Keratinocyte (primary cell): ENCODE measurements around the gene RUFY2. TPM values are rescaled to one million over a fixed set of nuclear protein-coding genes. Genes with fewer than 3 reads are reported as not detected.

Experiments
- DNase-seq: peaks from one replicate; pipeline ENCODE4 v3.0.0-alpha.2; 2011; ENCODE audit warnings: low read depth, missing footprints, low spot score
- FAIRE-seq: peaks from 2 replicates; lab custom pipeline; 2011; peaks lifted over from hg19 to GRCh38; lab: Jason Lieb, UNC
- H2AFZ ChIP-seq: 2 replicates; pipeline ENCODE4 v1.6.0; 2012; ENCODE audit warnings: low read length, control low read depth, inconsistent platforms; ENCODE audit not compliant: control insufficient read depth
- H3K27ac ChIP-seq: 2 replicates; pipeline ENCODE4 v1.5.1; 2011; ENCODE audit warnings: low read length; ENCODE audit not compliant: control insufficient read depth, insufficient read depth
- H3K27me3 ChIP-seq: 3 replicates; pipeline ENCODE4 v1.6.0; 2011; ENCODE audit warnings: low read length; ENCODE audit not compliant: control insufficient read depth, insufficient read depth; ENCODE audit errors: extremely low read depth
- H3K36me3 ChIP-seq, 2 experiments: 2 replicates in 1 of 2; 3 replicates in 1 of 2; pipeline ENCODE4 v1.5.1; 2011; ENCODE audit warnings: low read length in 2 of 2, mild to moderate bottlenecking in 1 of 2; ENCODE audit not compliant: control insufficient read depth in 2 of 2, insufficient read depth in 2 of 2; ENCODE audit errors: extremely low read depth in 1 of 2
- H3K4me1 ChIP-seq: 3 replicates; pipeline ENCODE4 v1.5.1; 2011; ENCODE audit warnings: low read length; ENCODE audit not compliant: control insufficient read depth, insufficient read depth; ENCODE audit errors: extremely low read depth
- H3K4me2 ChIP-seq: 3 replicates; pipeline ENCODE4 v1.6.0; 2011; ENCODE audit warnings: low read depth, low read length; ENCODE audit not compliant: control insufficient read depth, insufficient read depth; ENCODE audit errors: extremely low read depth
- H3K4me3 ChIP-seq, 3 experiments: fragments of 200-600 bp in 1 of 3; sonication (generic) in 1 of 3; 2 replicates in 2 of 3; 3 replicates in 1 of 3; pipeline ENCODE4 v1.5.1; 2011 to 2016; ENCODE audit warnings: low read length in 3 of 3, mild to moderate bottlenecking in 3 of 3, control low read depth in 2 of 3, inconsistent platforms in 1 of 3, low read depth in 1 of 3, mixed read lengths in 1 of 3, mixed run types in 1 of 3, moderate library complexity in 1 of 3; ENCODE audit not compliant: control insufficient read depth in 2 of 3, insufficient read depth in 2 of 3; ENCODE audit errors: extremely low read depth in 1 of 3
- H3K79me2 ChIP-seq: 2 replicates; pipeline ENCODE4 v1.6.0; 2012; ENCODE audit warnings: low read length; ENCODE audit not compliant: control insufficient read depth, insufficient read depth
- H3K9ac ChIP-seq: 3 replicates; pipeline ENCODE4 v1.6.0; 2011; ENCODE audit warnings: low read length; ENCODE audit not compliant: control insufficient read depth, insufficient read depth; ENCODE audit errors: extremely low read depth
- H3K9me1 ChIP-seq: 3 replicates; pipeline ENCODE4 v1.6.0; 2011; ENCODE audit warnings: low read length; ENCODE audit not compliant: control insufficient read depth, insufficient read depth; ENCODE audit errors: extremely low read depth
- H3K9me3 ChIP-seq: 2 replicates; pipeline ENCODE4 v1.5.1; 2012; ENCODE audit warnings: low read depth, low read length; ENCODE audit not compliant: control insufficient read depth
- H4K20me1 ChIP-seq: 3 replicates; pipeline ENCODE4 v1.6.0; 2011; ENCODE audit warnings: low read length; ENCODE audit not compliant: control insufficient read depth, insufficient read depth; ENCODE audit errors: extremely low read depth
- CTCF ChIP-seq, 3 experiments: IDR thresholded peaks in 1 of 3; conservative IDR thresholded peaks in 1 of 3; optimal IDR thresholded peaks in 1 of 3; 2 replicates in 2 of 3; 3 replicates in 1 of 3; pipeline versions ENCODE3 to v1.5.1; 2011; ENCODE audit warnings: low read length in 3 of 3, mild to moderate bottlenecking in 3 of 3, moderate library complexity in 2 of 3, control low read depth in 1 of 3, inconsistent platforms in 1 of 3; ENCODE audit not compliant: insufficient read depth in 2 of 3; ENCODE audit errors: extremely low read depth in 1 of 3
- EZH2 ChIP-seq: IDR thresholded peaks from one replicate; pipeline ENCODE4 v1.6.1; 2012; ENCODE audit warnings: inconsistent platforms, mild to moderate bottlenecking, low read length, moderate library complexity
- dilution Hi-C: fragments of 300-500 bp; cut with MboI; formaldehyde crosslinking; loops from one replicate; pipeline ENCODE4 v1.7.0; 2020; ENCODE audit warnings: low sequenced_read_pairs; ENCODE audit not compliant: extremely low pct_ligation_motif_present
- polyA plus RNA-seq, 5 experiments: library from polyadenylated mRNA; depleted of rRNA in 3 of 5; stranded (reverse) in 3 of 5; stranded (forward) in 1 of 5; unstranded in 1 of 5; fragments of >200 nt; gene quantifications; 1 replicate in 1 of 5; 2 replicates in 3 of 5; 3 replicates in 1 of 5; pipeline versions ENCODE4 v1.2.1 to v1.2.3, GENCODE V29; 2011 to 2012; ENCODE audit warnings: missing spikeins in 2 of 5, low read depth in 1 of 5, low replicate concordance in 1 of 5

The RUFY2 gene
- polyA plus RNA-seq, 1 donor (not counting 4 experiments of a cell fraction or from before 2014, with no cell fraction given), result 15.6 TPM

- dilution Hi-C loops, result no loop called here
- FAIRE-seq (no peak), DNase-seq (no peak)
- Histone ChIP-seq H3K27ac (no peak overlapping the region), H3K9me3 (no peaks in the 10 kb centered on the region), H3K79me2 (no peaks in the 10 kb centered on the region), H3K4me1 (no peaks in the 10 kb centered on the region), H3K27me3 (no peaks in the 10 kb centered on the region), H3K9me1 (no peaks in the 10 kb centered on the region), H3K9ac (no peak overlapping the region), H3K4me3 (no peak overlapping the region), H2AFZ (no peak overlapping the region), H4K20me1 (no peaks in the 10 kb centered on the region), H3K4me2 (no peak overlapping the region), H3K36me3 (no peaks in the 10 kb centered on the region)
- no peak for TF ChIP-seq EZH2
- no peak for TF ChIP-seq CTCF (optimal IDR thresholded peaks at IDR 0.05 in 1 of 3, IDR thresholded peaks at IDR 0.05 in 1 of 3, conservative IDR thresholded peaks at IDR 0.05 in 1 of 3; ENCODE audit: extremely low read depth in 1 of 3, insufficient read depth in 2 of 3, low read length in 3 of 3)
Observed at GRCh38 chr10:68446179-68446578, 39.1 kb upstream of the RUFY2 start.

GRCh38 chr10:68442971-68443370 is 35.9 kb upstream of the RUFY2 start:
- no peak overlapping the region for H3K4me3 ChIP-seq
- no peaks in the 10 kb centered on the region for H3K4me1 ChIP-seq
- H3K4me2 ChIP-seq, result no peak overlapping the region
- H4K20me1 ChIP-seq, result no peaks in the 10 kb centered on the region
- no peak for FAIRE-seq
- H3K9me3 ChIP-seq, result no peaks in the 10 kb centered on the region
- no peaks in the 10 kb centered on the region for H3K9me1 ChIP-seq
- no peak overlapping the region for H3K9ac ChIP-seq
- no peaks in the 10 kb centered on the region for H3K79me2 ChIP-seq
- H3K36me3 ChIP-seq, result no peaks in the 10 kb centered on the region
- H3K27me3 ChIP-seq, result no peaks in the 10 kb centered on the region
- TF ChIP-seq CTCF (optimal IDR thresholded peaks at IDR 0.05 in 1 of 3, IDR thresholded peaks at IDR 0.05 in 1 of 3, conservative IDR thresholded peaks at IDR 0.05 in 1 of 3; ENCODE audit: extremely low read depth in 1 of 3, insufficient read depth in 2 of 3, low read length in 3 of 3) (no peak), EZH2 (no peak)
- H3K27ac ChIP-seq, result no peak overlapping the region
- dilution Hi-C loops, result no loop called here
- H2AFZ ChIP-seq, result no peak overlapping the region
- no peak for DNase-seq
